GM12892 (cell line): ENCODE results near the gene HPGD.

Experiments used
- DNase-seq: peaks from one replicate; pipeline ENCODE4 v3.0.0; 2011; ENCODE audit not compliant: insufficient read length
- FAIRE-seq: peaks from 2 replicates; lab custom pipeline; 2011; peaks lifted over from hg19 to GRCh38; lab: Jason Lieb, UNC
- POLR2A ChIP-seq: IDR thresholded peaks from 2 replicates; pipeline ENCODE4 v1.6.1; 2011; ENCODE audit warnings: low read depth, low read length, control low read depth
- POLR2AphosphoS5 ChIP-seq: IDR thresholded peaks from 2 replicates; pipeline ENCODE4 v1.6.1; 2011; ENCODE audit warnings: low read depth, low read length, control low read depth
- TAF1 ChIP-seq: IDR thresholded peaks from 2 replicates; pipeline ENCODE4 v1.6.1; 2011; ENCODE audit warnings: low read depth, mild to moderate bottlenecking, control low read depth, low read length, borderline replicate concordance

Gene HPGD

GRCh38 chr4:174457468-174457867 lies 64.8 kb downstream of the HPGD start:
- no peak for TF ChIP-seq TAF1
- TF ChIP-seq POLR2A, result no peak
- TF ChIP-seq POLR2AphosphoS5, result no peak
- FAIRE-seq (no peak), DNase-seq (no peak)

- TF ChIP-seq TAF1 (no peak), POLR2AphosphoS5 (no peak), POLR2A (no peak)
- DNase-seq (no peak), FAIRE-seq (no peak)
Measured at GRCh38 chr4:174454815-174455473, 67.3 kb downstream of the HPGD start.

- TF ChIP-seq TAF1, result no peak
- TF ChIP-seq POLR2A, result no peak
- TF ChIP-seq POLR2AphosphoS5, result no peak
- DNase-seq, result no peak
- no peak for FAIRE-seq
Measured at GRCh38 chr4:174451718-174452296, 70.5 kb downstream of the HPGD start.

GRCh38 chr4:174450786-174451125 lies 71.5 kb downstream of the HPGD start:
- FAIRE-seq, result no peak
- TF ChIP-seq POLR2A, result no peak
- no peak for TF ChIP-seq POLR2AphosphoS5
- no peak for TF ChIP-seq TAF1
- DNase-seq, result no peak

- FAIRE-seq, result no peak
- TF ChIP-seq TAF1, result no peak
- TF ChIP-seq POLR2AphosphoS5, result no peak
- TF ChIP-seq POLR2A, result no peak
- no peak for DNase-seq
Measured at GRCh38 chr4:174449944-174450785, 72.1 kb downstream of the HPGD start.

- TF ChIP-seq TAF1 (no peak), POLR2A (no peak), POLR2AphosphoS5 (no peak)
- FAIRE-seq (no peak), DNase-seq (no peak)
Measured at GRCh38 chr4:174449152-174449551, 73.1 kb downstream of the HPGD start.

- TF ChIP-seq TAF1, result no peak
- TF ChIP-seq POLR2AphosphoS5, result no peak
- TF ChIP-seq POLR2A, result no peak
- FAIRE-seq (no peak), DNase-seq (no peak)
Measured at GRCh38 chr4:174444390-174444789, 77.9 kb downstream of the HPGD start.
